HEK293 (cell line): ENCODE measurements around the gene CMIP.

Experiments used
- PATZ1 ChIP-seq: fragments of 450-650 bp; formaldehyde crosslinking; IDR thresholded peaks from 2 replicates; pipeline ENCODE4 v1.5.1; 2016; ENCODE audit warnings: missing biosample characterization, missing genetic modification characterization
- ZNF266 ChIP-seq: fragments of 450-650 bp; formaldehyde crosslinking; IDR thresholded peaks from 2 replicates; pipeline ENCODE4 v1.5.1; 2016; ENCODE audit warnings: missing biosample characterization, missing genetic modification characterization, low read depth
- ZNF274 ChIP-seq, 2 experiments: fragments of 200-500 bp in 1 of 2; fragments of 450-650 bp in 1 of 2; sonication (Bioruptor generic) in 1 of 2; formaldehyde crosslinking in 1 of 2; IDR thresholded peaks; 2 replicates each; pipeline versions ENCODE4 v1.5.1 to v1.6.1; 2014 to 2016; ENCODE audit warnings: borderline replicate concordance in 1 of 2, inconsistent platforms in 1 of 2, low read length in 1 of 2, missing biosample characterization in 1 of 2, missing genetic modification characterization in 1 of 2
- ZNF610 ChIP-seq: fragments of 450-650 bp; formaldehyde crosslinking; IDR thresholded peaks from 2 replicates; pipeline ENCODE4 v1.5.1; 2016; ENCODE audit warnings: missing biosample characterization, missing genetic modification characterization, borderline replicate concordance
- ZNF707 ChIP-seq: fragments of 450-650 bp; formaldehyde crosslinking; IDR thresholded peaks from 2 replicates; pipeline ENCODE4 v1.5.1; 2016; ENCODE audit warnings: missing biosample characterization, missing genetic modification characterization

GRCh38 chr16:81421126-81421525 is 23.5 kb upstream of the CMIP start:
- TF ChIP-seq ZNF266: no peak
- TF ChIP-seq PATZ1 (tag by site-specific recombination): no peak
- TF ChIP-seq ZNF274 (IDR thresholded peaks at IDR 0.05; ENCODE audit: low read length): no peak
- TF ChIP-seq ZNF274 (tag by site-specific recombination; IDR thresholded peaks at IDR 0.05; ENCODE audit: borderline replicate concordance): no peak
- TF ChIP-seq ZNF707 (tag by site-specific recombination): no peak
- TF ChIP-seq ZNF610 (tag by site-specific recombination): no peak
